ENCODE measurements around the gene RBMS1.

RBMS1 gene

GRCh38 chr2:160522951-160523710 is 29.5 kb upstream of the RBMS1 start:
- no peak for FAIRE-seq
- DNase-seq (ENCODE audit: insufficient read length, low spot score) = no peak
- TF ChIP-seq POU2F2 (IDR thresholded peaks at IDR 0.05; ENCODE audit: low read depth, low read length) (no peak), POLR2AphosphoS5 (IDR thresholded peaks at IDR 0.05; ENCODE audit: low read depth, low read length) (no peak), PAX5 (IDR thresholded peaks at IDR 0.05; ENCODE audit: insufficient read depth, low read length, severe bottlenecking) (no peak), TAF1 (IDR thresholded peaks at IDR 0.05; ENCODE audit: low read depth, low read length) (no peak), POLR2A (IDR thresholded peaks at IDR 0.05; ENCODE audit: low read depth, low read length) (no peak), SPI1 (IDR thresholded peaks at IDR 0.05; ENCODE audit: low read depth, low read length) (no peak)

DNA sequence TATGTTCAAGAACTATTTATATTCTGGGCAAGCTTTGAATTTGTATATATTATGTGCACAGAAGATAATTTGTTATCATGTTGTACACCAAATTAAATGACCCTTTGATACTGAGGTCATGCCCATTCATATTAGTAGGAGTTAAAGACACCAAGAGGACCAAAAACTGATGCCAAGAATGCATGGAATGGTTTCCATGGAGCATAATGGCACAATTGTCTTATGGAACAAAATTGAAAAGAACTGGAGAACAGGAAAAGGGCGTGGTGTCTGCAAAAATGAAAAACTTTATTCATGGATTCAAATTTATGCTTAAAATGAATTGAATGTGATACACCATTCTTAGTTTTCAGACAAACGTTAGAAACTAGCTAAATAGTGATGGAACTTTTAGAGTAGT is 24.1 kb upstream of the RBMS1 start:
- no peak for DNase-seq (ENCODE audit: insufficient read length, low spot score)
- FAIRE-seq = no peak
- TF ChIP-seq PAX5 (IDR thresholded peaks at IDR 0.05; ENCODE audit: insufficient read depth, low read length, severe bottlenecking) = no peak
- TF ChIP-seq POLR2AphosphoS5 (IDR thresholded peaks at IDR 0.05; ENCODE audit: low read depth, low read length) = no peak
- TF ChIP-seq SPI1 (IDR thresholded peaks at IDR 0.05; ENCODE audit: low read depth, low read length) = no peak
- no peak for TF ChIP-seq POU2F2 (IDR thresholded peaks at IDR 0.05; ENCODE audit: low read depth, low read length)
- no peak for TF ChIP-seq POLR2A (IDR thresholded peaks at IDR 0.05; ENCODE audit: low read depth, low read length)
- TF ChIP-seq TAF1 (IDR thresholded peaks at IDR 0.05; ENCODE audit: low read depth, low read length) = no peak

DNA sequence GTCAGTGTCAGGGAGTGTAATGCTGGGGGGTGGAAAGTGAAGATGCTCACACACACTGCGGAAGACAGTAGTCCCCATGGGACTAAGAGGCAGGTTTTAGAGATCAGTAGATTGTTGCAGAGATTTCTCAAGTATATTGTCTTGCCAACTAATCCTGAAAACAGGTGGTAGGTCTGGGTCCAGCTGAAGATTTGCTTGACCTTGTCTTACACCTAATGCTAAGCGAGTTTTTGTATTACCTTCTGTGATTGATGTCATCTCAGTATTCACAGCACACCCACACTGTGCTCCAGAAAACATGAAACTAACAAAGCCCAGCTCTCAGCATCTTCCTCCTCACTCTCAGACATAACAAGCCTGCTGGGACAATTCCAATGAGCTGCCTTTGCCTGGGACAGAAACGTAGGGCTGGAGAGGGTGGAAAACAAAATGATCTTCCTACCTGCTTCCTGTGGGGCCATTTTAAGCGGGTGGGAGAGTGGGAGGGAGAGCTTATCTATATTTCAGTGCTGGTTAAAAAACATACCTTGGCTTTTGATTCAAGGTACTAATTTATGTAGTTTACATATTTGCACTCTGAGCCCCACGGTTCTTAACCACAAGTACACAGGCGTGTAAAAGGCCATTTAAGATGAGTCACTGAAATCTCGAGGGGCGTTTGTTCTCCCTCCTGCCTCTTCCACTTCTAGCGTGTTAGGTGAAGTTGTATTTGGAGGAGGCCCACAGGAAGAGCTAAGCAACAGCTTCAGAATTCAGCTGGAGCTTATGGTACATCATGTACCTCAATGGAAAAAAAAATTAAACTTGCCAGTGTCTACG is 23.1 kb upstream of the RBMS1 start:
- FAIRE-seq = no peak
- TF ChIP-seq TAF1 (IDR thresholded peaks at IDR 0.05; ENCODE audit: low read depth, low read length) = no peak
- no peak for TF ChIP-seq POU2F2 (IDR thresholded peaks at IDR 0.05; ENCODE audit: low read depth, low read length)
- no peak for TF ChIP-seq POLR2A (IDR thresholded peaks at IDR 0.05; ENCODE audit: low read depth, low read length)
- no peak for TF ChIP-seq POLR2AphosphoS5 (IDR thresholded peaks at IDR 0.05; ENCODE audit: low read depth, low read length)
- no peak for TF ChIP-seq PAX5 (IDR thresholded peaks at IDR 0.05; ENCODE audit: insufficient read depth, low read length, severe bottlenecking)
- TF ChIP-seq SPI1 (IDR thresholded peaks at IDR 0.05; ENCODE audit: low read depth, low read length) = no peak

GRCh38 chr2:160515120-160515519 is 21.5 kb upstream of the RBMS1 start:
- FAIRE-seq (no peak), DNase-seq (ENCODE audit: insufficient read length, low spot score) (no peak)
- TF ChIP-seq POLR2A (IDR thresholded peaks at IDR 0.05; ENCODE audit: low read depth, low read length) (no peak), SPI1 (IDR thresholded peaks at IDR 0.05; ENCODE audit: low read depth, low read length) (no peak)

More for the DNA sequence above, 23.1 kb upstream of the RBMS1 start:
- no peak for DNase-seq (ENCODE audit: insufficient read length, low spot score)

- DNase-seq (ENCODE audit: insufficient read length, low spot score) (no peak), FAIRE-seq (no peak)
- no peak for TF ChIP-seq PAX5 (IDR thresholded peaks at IDR 0.05; ENCODE audit: insufficient read depth, low read length, severe bottlenecking)
- TF ChIP-seq POU2F2 (IDR thresholded peaks at IDR 0.05; ENCODE audit: low read depth, low read length) = no peak
- no peak for TF ChIP-seq SPI1 (IDR thresholded peaks at IDR 0.05; ENCODE audit: low read depth, low read length)
- no peak for TF ChIP-seq POLR2AphosphoS5 (IDR thresholded peaks at IDR 0.05; ENCODE audit: low read depth, low read length)
- no peak for TF ChIP-seq TAF1 (IDR thresholded peaks at IDR 0.05; ENCODE audit: low read depth, low read length)
- no peak for TF ChIP-seq POLR2A (IDR thresholded peaks at IDR 0.05; ENCODE audit: low read depth, low read length)
These were observed 19.5 kb upstream of the RBMS1 start for GRCh38 chr2:160513120-160513519.

GRCh38 chr2:160512491-160512890 is 18.9 kb upstream of the RBMS1 start:
- FAIRE-seq = no peak
- TF ChIP-seq TAF1 (IDR thresholded peaks at IDR 0.05; ENCODE audit: low read depth, low read length) = no peak
- TF ChIP-seq POU2F2 (IDR thresholded peaks at IDR 0.05; ENCODE audit: low read depth, low read length) = no peak
- no peak for DNase-seq (ENCODE audit: insufficient read length, low spot score)

DNA sequence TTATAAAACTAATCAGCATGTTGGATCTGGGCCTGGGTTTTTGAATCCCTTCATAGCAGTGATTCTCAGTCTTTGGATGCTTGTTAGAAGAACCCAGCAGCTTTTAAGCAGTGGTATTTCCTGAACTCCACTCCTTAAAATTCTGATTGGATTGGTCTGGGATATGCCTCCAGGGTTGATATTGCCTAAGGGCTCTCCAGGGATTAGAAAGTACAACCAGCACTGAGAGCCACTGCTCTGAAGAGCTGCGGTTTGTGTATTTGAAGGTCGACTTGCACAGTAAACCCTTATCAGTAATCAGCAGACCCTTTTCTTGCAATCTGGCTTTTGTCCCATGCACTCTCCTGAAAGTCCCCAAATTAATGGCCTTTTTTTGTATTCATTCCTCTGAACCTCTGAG is 17.0 kb upstream of the RBMS1 start:
- no peak for DNase-seq (ENCODE audit: insufficient read length, low spot score)
- TF ChIP-seq TAF1 (IDR thresholded peaks at IDR 0.05; ENCODE audit: low read depth, low read length) = no peak
- TF ChIP-seq SPI1 (IDR thresholded peaks at IDR 0.05; ENCODE audit: low read depth, low read length) = no peak
- TF ChIP-seq PAX5 (IDR thresholded peaks at IDR 0.05; ENCODE audit: insufficient read depth, low read length, severe bottlenecking) = no peak
- no peak for FAIRE-seq

- FAIRE-seq = no peak
- TF ChIP-seq PAX5 (IDR thresholded peaks at IDR 0.05; ENCODE audit: insufficient read depth, low read length, severe bottlenecking) = no peak
- TF ChIP-seq TAF1 (IDR thresholded peaks at IDR 0.05; ENCODE audit: low read depth, low read length) = no peak
- TF ChIP-seq POLR2A (IDR thresholded peaks at IDR 0.05; ENCODE audit: low read depth, low read length) = no peak
- TF ChIP-seq POU2F2 (IDR thresholded peaks at IDR 0.05; ENCODE audit: low read depth, low read length) = no peak
- no peak for TF ChIP-seq POLR2AphosphoS5 (IDR thresholded peaks at IDR 0.05; ENCODE audit: low read depth, low read length)
- TF ChIP-seq SPI1 (IDR thresholded peaks at IDR 0.05; ENCODE audit: low read depth, low read length) = no peak
- DNase-seq (ENCODE audit: insufficient read length, low spot score) = no peak
These were observed 15.4 kb upstream of the RBMS1 start for GRCh38 chr2:160509016-160509415.

DNA sequence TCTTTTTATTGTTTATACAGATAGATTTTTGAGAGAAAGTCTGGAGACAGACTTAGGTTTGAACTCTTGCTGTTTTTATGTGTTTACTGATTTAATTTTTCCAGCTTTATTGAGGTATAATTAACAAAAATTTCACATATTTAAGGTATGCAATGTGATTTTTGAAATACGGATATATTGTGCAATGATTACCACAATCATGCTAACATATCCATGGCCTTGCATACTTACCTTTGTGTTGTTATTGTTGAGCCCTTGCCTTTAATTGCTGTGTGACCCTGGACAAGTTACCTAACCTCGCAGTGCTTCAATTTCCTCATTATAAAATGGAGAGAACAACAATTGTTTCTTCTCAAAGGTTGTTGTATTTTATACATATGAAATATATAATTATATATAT is 13.9 kb upstream of the RBMS1 start:
- FAIRE-seq (no peak), DNase-seq (ENCODE audit: insufficient read length, low spot score) (no peak)
- no peak for TF ChIP-seq TAF1 (IDR thresholded peaks at IDR 0.05; ENCODE audit: low read depth, low read length)
- no peak for TF ChIP-seq POU2F2 (IDR thresholded peaks at IDR 0.05; ENCODE audit: low read depth, low read length)
- no peak for TF ChIP-seq PAX5 (IDR thresholded peaks at IDR 0.05; ENCODE audit: insufficient read depth, low read length, severe bottlenecking)
- TF ChIP-seq POLR2A (IDR thresholded peaks at IDR 0.05; ENCODE audit: low read depth, low read length) = no peak
- TF ChIP-seq POLR2AphosphoS5 (IDR thresholded peaks at IDR 0.05; ENCODE audit: low read depth, low read length) = no peak
- TF ChIP-seq SPI1 (IDR thresholded peaks at IDR 0.05; ENCODE audit: low read depth, low read length) = no peak

GRCh38 chr2:160507046-160507407 is 13.4 kb upstream of the RBMS1 start:
- no peak for FAIRE-seq
- no peak for TF ChIP-seq POLR2AphosphoS5 (IDR thresholded peaks at IDR 0.05; ENCODE audit: low read depth, low read length)
- no peak for TF ChIP-seq POU2F2 (IDR thresholded peaks at IDR 0.05; ENCODE audit: low read depth, low read length)
- TF ChIP-seq POLR2A (IDR thresholded peaks at IDR 0.05; ENCODE audit: low read depth, low read length) = no peak
- TF ChIP-seq PAX5 (IDR thresholded peaks at IDR 0.05; ENCODE audit: insufficient read depth, low read length, severe bottlenecking) = no peak
- no peak for TF ChIP-seq TAF1 (IDR thresholded peaks at IDR 0.05; ENCODE audit: low read depth, low read length)
- TF ChIP-seq SPI1 (IDR thresholded peaks at IDR 0.05; ENCODE audit: low read depth, low read length) = no peak
- no peak for DNase-seq (ENCODE audit: insufficient read length, low spot score)

Data from GM12891 (cell line).